Lung (tissue), 12 donors: Measurements from ENCODE around the gene EHD1. TPM values are rescaled to one million over a fixed set of nuclear protein-coding genes. Genes with fewer than 3 reads are reported as not detected.
A peak's percentile ranks its signal among the peaks of the same experiment; 100 is the strongest.

Source experiments
- ATAC-seq: fragments of 200-7000 bp; cut with Tn5 transposase; one replicate; pipeline ENCODE4 v1.9.1; 2020; ENCODE audit warnings: moderate number of reproducible peaks; ENCODE audit not compliant: insufficient read depth, low FRiP score
- DNase-seq, 3 donors: peaks; one replicate each; pipeline ENCODE4 v3.0.0-alpha.2; 2013 to 2017
- H3K27ac ChIP-seq, 2 donors: one replicate each; pipeline ENCODE4 v1.5.1; 2013; ENCODE audit warnings: mild to moderate bottlenecking in 2 of 2, moderate library complexity in 2 of 2, control low read depth in 1 of 2, inconsistent platforms in 1 of 2, low read depth in 1 of 2, low read length in 1 of 2
- H3K27me3 ChIP-seq, 3 donors: one replicate each; pipeline ENCODE4 v1.5.1; 2013; ENCODE audit warnings: low read length in 2 of 3; ENCODE audit not compliant: control insufficient read depth in 3 of 3, insufficient read depth in 3 of 3
- H3K36me3 ChIP-seq, 4 donors: one replicate each; pipeline ENCODE4 v1.5.1; 2013; ENCODE audit warnings: low read length in 4 of 4, mild to moderate bottlenecking in 1 of 4, moderate library complexity in 1 of 4; ENCODE audit not compliant: control insufficient read depth in 4 of 4, insufficient read depth in 4 of 4
- H3K4me1 ChIP-seq, 5 donors: one replicate each; pipeline ENCODE4 v1.5.1; 2013; ENCODE audit warnings: low read length in 5 of 5, mild to moderate bottlenecking in 2 of 5, moderate library complexity in 1 of 5; ENCODE audit not compliant: control insufficient read depth in 5 of 5, insufficient read depth in 5 of 5
- H3K4me3 ChIP-seq: one replicate; pipeline ENCODE4 v1.5.1; 2013; ENCODE audit warnings: mild to moderate bottlenecking, control low read depth, moderate library complexity
- H3K9ac ChIP-seq, 2 donors: one replicate each; pipeline ENCODE4 v1.5.1; 2013; ENCODE audit warnings: low read length in 2 of 2, control low read depth in 1 of 2; ENCODE audit not compliant: insufficient read depth in 1 of 2
- H3K9me3 ChIP-seq, 4 donors: one replicate each; pipeline ENCODE4 v1.5.1; 2013; ENCODE audit warnings: low read length in 3 of 4, mild to moderate bottlenecking in 1 of 4, moderate library complexity in 1 of 4; ENCODE audit not compliant: control insufficient read depth in 4 of 4, insufficient read depth in 3 of 4
- WGBS, 2 donors: extraction: QIAGEN DNeasy Blood & Tissue Kit; methylation state at CpG; one replicate each; pipeline ENCODE4 v1.1.7; 2013; 5-methylcytosine and 5-hydroxymethylcytosine counted together
- polyA plus RNA-seq, 2 donors: library from polyadenylated mRNA; stranded (reverse); fragments of 200-250 nt; gene quantifications; one replicate each; pipeline ENCODE4 v1.2.1, GENCODE V29; 2013
- total RNA-seq, 2 donors: library from RNA; depleted of rRNA in 1 of 2; stranded (reverse); fragments of >200 nt in 1 of 2; gene quantifications; one replicate each; pipeline ENCODE4 v1.2.1, GENCODE V29; 2014 to 2021
- TF ChIP-seq, protein P1 (sequence below): IDR thresholded peaks from 2 replicates; pipeline ENCODE4 v1.5.1; 2012; ENCODE audit warnings: mild to moderate bottlenecking; ENCODE audit errors: control extremely low read depth, extremely low read depth
- donor health status: control.
- donor health status: control.
- donor health status: Bipolar disorder and iron deficiency.
- donor health status: healthy.
- donor health status: DM: yes; HTN: yes; CAD: no.

The EHD1 gene
- total and polyA plus RNA-seq, 4 donors, result 42.1 to 144 (median 105) TPM

DNA sequence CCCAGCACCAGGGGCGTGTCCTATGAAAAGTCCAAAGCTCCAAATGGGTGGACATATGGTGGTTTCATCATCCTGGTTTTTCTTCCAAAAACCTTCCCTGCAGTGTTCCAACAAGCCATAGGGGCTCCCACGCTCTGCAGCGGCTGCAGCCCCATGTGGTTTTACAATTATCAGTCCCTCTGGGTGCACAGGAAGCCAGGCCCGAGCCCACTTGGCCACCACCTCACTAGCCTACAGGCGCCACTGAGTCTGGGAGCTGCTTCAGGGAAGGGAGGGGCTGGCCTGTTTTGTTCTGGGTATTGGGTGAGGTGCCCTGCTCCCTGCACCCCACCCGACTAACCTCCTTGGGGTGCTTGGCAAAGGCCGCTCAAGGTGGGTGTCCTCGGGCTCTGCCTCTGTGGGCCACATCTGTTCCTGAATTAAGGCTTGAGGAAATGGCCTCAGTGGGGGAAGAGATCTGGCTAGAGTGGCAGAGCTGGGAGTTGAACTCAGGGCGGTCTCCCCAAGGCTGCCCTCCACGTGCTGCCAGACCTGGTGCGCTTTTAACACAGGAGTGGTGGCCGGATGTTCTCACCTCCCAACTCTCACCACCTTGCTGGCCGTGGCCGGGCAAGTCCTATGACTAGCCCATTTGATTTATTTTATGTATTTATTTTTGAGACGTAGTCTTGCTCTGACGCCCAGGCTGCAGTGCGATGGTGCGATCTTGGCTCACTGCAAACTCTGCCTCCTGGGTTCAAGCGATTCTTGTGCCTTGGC lies 28.6 kb downstream of the EHD1 start:
- H3K9ac ChIP-seq, result no peak overlapping the region
- TF ChIP-seq, protein P1, sequence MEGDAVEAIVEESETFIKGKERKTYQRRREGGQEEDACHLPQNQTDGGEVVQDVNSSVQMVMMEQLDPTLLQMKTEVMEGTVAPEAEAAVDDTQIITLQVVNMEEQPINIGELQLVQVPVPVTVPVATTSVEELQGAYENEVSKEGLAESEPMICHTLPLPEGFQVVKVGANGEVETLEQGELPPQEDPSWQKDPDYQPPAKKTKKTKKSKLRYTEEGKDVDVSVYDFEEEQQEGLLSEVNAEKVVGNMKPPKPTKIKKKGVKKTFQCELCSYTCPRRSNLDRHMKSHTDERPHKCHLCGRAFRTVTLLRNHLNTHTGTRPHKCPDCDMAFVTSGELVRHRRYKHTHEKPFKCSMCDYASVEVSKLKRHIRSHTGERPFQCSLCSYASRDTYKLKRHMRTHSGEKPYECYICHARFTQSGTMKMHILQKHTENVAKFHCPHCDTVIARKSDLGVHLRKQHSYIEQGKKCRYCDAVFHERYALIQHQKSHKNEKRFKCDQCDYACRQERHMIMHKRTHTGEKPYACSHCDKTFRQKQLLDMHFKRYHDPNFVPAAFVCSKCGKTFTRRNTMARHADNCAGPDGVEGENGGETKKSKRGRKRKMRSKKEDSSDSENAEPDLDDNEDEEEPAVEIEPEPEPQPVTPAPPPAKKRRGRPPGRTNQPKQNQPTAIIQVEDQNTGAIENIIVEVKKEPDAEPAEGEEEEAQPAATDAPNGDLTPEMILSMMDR, result no peak
- no peak for ATAC-seq
- H3K4me1 ChIP-seq, result peaks cover 0 to 30% (median 4%) of the 10 kb centered on the region in 5 donors
- peak overlapping the region; percentile 61 to 66 for H3K27ac ChIP-seq
- no peak overlapping the region for H3K4me3 ChIP-seq
- H3K9me3 ChIP-seq, result no peaks in the 10 kb centered on the region
- peak; percentile 33 to 78 (median 54) for DNase-seq
- H3K27me3 ChIP-seq, result no peaks in the 10 kb centered on the region
- 82 to 86% methylated on average over 19 of the region's 19 CpGs for WGBS, 2 donors
- peaks cover 0 to 18% (median 1%) of the 10 kb centered on the region in 4 donors for H3K36me3 ChIP-seq

DNA sequence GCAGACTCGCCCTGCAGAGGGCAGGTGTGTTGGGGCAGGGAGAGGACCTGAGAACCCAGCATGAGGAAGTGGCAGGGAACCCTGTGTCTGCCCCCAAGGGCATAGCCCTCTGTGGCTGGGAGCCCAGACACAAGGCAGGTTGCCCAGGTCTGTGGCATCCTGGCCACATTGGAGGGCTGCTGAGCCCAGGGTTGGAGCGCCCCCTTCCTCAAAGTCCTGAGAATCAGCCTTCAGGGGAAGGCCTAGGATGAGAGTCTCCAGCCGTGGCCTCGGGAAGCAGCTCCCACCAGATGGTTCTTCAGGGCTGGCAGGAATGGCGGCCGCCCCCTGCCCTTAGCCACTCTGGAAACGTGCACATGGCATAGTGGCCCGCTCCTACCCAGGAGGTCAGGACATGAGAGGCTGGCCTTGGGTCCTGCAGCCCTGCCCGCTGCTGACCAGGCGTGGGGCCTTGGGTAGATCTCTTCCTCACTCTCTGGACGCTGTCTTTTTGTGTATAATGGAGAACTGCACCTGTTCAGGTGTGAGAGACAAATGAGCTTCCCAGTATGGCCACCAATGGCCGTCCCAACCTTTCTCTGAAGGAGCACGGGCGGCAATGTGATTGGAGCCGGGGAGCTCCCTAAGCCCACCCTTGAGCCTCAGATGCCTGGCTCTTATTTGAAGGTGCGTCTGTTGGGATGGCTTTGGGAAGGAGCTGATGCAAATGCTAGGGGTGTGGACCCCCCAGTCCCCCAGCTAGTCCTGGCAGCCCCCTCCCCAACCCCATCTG lies 29.4 kb downstream of the EHD1 start:
- DNase-seq (no peak), ATAC-seq (no peak)
- 83% methylated on average over 15 to 16 of the region's 16 CpGs for WGBS, 2 donors
- H3K4me1 ChIP-seq, result peaks cover 0 to 23% (median 4%) of the 10 kb centered on the region in 5 donors
- no peak overlapping the region for H3K4me3 ChIP-seq
- no peak overlapping the region for H3K9ac ChIP-seq
- TF ChIP-seq, protein P1, result no peak
- H3K27ac ChIP-seq, result peak overlapping the region in 1 of 2 donors; percentile 48
- H3K9me3 ChIP-seq, result no peaks in the 10 kb centered on the region
- peaks cover 0 to 13% (median 1%) of the 10 kb centered on the region in 4 donors for H3K36me3 ChIP-seq
- H3K27me3 ChIP-seq, result no peaks in the 10 kb centered on the region

DNA sequence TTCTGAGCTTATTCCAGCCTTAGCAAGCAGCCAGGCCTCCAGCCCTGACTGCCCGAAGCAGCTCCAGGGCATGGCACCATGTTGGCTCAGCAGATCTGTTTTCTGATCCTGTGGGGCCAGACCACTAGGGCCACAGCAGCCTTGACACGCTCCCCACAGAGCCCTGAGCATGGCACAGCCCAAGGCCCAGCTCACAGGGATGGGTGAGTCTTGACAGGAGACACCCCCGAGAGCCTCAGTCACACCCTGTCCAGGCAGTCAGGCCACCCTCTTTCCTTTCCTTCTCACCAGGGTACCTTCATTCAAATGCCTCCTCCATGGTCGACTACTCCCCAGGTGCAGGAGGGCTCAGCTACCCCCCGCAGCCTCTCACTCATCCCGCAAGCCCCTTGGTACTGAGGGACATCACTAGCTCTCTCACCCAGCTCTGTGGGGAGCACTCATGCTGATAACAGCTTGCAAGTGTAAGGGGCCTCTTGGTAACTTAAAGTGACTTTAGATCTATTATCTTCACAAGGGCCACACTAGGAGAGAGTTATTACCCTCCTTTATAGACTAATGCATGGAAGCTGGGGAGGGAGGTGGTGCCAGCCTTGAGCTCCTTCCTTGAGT lies 30.1 kb downstream of the EHD1 start:
- Histone ChIP-seq H3K4me1 (peaks cover 0 to 23% (median 4%) of the 10 kb centered on the region in 5 donors), H3K27ac (peak overlapping the region in 1 of 2 donors; percentile 37)

More for the DNA sequence above, 30.1 kb downstream of the EHD1 start:
- ATAC-seq, result no peak
- no peak overlapping the region for H3K9ac ChIP-seq
- 83 to 89% methylated on average over 6 of the region's 6 CpGs for WGBS, 2 donors
- TF ChIP-seq, protein P1, result no peak
- H3K9me3 ChIP-seq, result no peaks in the 10 kb centered on the region
- no peaks in the 10 kb centered on the region for H3K27me3 ChIP-seq
- H3K36me3 ChIP-seq, result peaks cover 0 to 8% (median under 1%) of the 10 kb centered on the region in 4 donors
- DNase-seq, result no peak
- no peak overlapping the region for H3K4me3 ChIP-seq
